HEK293 (cell line): ENCODE measurements around the gene MDFIC.

Experiments
- ATF2 ChIP-seq: fragments of 450-650 bp; formaldehyde crosslinking; IDR thresholded peaks from 2 replicates; pipeline ENCODE4 v1.5.1; 2016; ENCODE audit warnings: missing biosample characterization, missing genetic modification characterization, low read depth
- MEIS1 ChIP-seq: sonication (generic); formaldehyde crosslinking; IDR thresholded peaks from 2 replicates; pipeline ENCODE4 v1.8.1; 2022; ENCODE audit warnings: missing genetic modification reagents, mild to moderate bottlenecking, borderline replicate concordance
- OSR2 ChIP-seq: fragments of 450-650 bp; formaldehyde crosslinking; IDR thresholded peaks from 2 replicates; pipeline ENCODE4 v1.5.1; 2016; ENCODE audit warnings: missing biosample characterization, missing genetic modification characterization
- PRDM6 ChIP-seq: fragments of 450-650 bp; formaldehyde crosslinking; IDR thresholded peaks from 2 replicates; pipeline ENCODE4 v1.5.1; 2017; ENCODE audit warnings: missing biosample characterization, missing genetic modification characterization
- SALL2 ChIP-seq: fragments of 450-650 bp; formaldehyde crosslinking; IDR thresholded peaks from 2 replicates; pipeline ENCODE4 v1.5.0; 2017; ENCODE audit warnings: missing biosample characterization, mild to moderate bottlenecking, missing genetic modification characterization, borderline replicate concordance
- SP2 ChIP-seq: fragments of 450-650 bp; formaldehyde crosslinking; IDR thresholded peaks from 2 replicates; pipeline ENCODE4 v1.5.1; 2016; ENCODE audit warnings: missing biosample characterization, missing genetic modification characterization
- ZBTB48 ChIP-seq: fragments of 450-650 bp; formaldehyde crosslinking; IDR thresholded peaks from 2 replicates; pipeline ENCODE4 v1.5.1; 2016; ENCODE audit warnings: missing biosample characterization, missing genetic modification characterization
- ZBTB7A ChIP-seq: fragments of 450-650 bp; formaldehyde crosslinking; IDR thresholded peaks from 2 replicates; pipeline ENCODE4 v1.5.1; 2016; ENCODE audit warnings: low read depth, missing biosample characterization, missing genetic modification characterization
- ZNF138 ChIP-seq: fragments of 450-650 bp; formaldehyde crosslinking; IDR thresholded peaks from 2 replicates; pipeline ENCODE4 v1.5.1; 2016; ENCODE audit warnings: missing biosample characterization, missing genetic modification characterization, borderline replicate concordance
- ZNF148 ChIP-seq: fragments of 450-650 bp; formaldehyde crosslinking; IDR thresholded peaks from 2 replicates; pipeline ENCODE4 v1.5.0; 2017; ENCODE audit warnings: missing biosample characterization, missing genetic modification characterization, borderline replicate concordance
- ZNF561 ChIP-seq: fragments of 450-650 bp; IDR thresholded peaks from 2 replicates; pipeline ENCODE4 v1.5.1; 2018; ENCODE audit warnings: missing biosample characterization, missing genetic modification characterization, borderline replicate concordance
- TF ChIP-seq, protein P1 (sequence below): fragments of 450-650 bp; formaldehyde crosslinking; IDR thresholded peaks from 2 replicates; pipeline ENCODE4 v1.5.1; 2016; ENCODE audit warnings: missing biosample characterization, missing genetic modification characterization
- TF ChIP-seq, protein P2 (sequence below): fragments of 450-650 bp; formaldehyde crosslinking; IDR thresholded peaks from 2 replicates; pipeline ENCODE4 v1.5.1; 2016; ENCODE audit warnings: missing biosample characterization, missing genetic modification characterization

- TF ChIP-seq, protein P1, sequence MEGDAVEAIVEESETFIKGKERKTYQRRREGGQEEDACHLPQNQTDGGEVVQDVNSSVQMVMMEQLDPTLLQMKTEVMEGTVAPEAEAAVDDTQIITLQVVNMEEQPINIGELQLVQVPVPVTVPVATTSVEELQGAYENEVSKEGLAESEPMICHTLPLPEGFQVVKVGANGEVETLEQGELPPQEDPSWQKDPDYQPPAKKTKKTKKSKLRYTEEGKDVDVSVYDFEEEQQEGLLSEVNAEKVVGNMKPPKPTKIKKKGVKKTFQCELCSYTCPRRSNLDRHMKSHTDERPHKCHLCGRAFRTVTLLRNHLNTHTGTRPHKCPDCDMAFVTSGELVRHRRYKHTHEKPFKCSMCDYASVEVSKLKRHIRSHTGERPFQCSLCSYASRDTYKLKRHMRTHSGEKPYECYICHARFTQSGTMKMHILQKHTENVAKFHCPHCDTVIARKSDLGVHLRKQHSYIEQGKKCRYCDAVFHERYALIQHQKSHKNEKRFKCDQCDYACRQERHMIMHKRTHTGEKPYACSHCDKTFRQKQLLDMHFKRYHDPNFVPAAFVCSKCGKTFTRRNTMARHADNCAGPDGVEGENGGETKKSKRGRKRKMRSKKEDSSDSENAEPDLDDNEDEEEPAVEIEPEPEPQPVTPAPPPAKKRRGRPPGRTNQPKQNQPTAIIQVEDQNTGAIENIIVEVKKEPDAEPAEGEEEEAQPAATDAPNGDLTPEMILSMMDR (tag by site-specific recombination): no peak
- no peak for TF ChIP-seq ATF2 (tag by site-specific recombination)
- no peak for TF ChIP-seq SP2 (tag by site-specific recombination)
- TF ChIP-seq, protein P2, sequence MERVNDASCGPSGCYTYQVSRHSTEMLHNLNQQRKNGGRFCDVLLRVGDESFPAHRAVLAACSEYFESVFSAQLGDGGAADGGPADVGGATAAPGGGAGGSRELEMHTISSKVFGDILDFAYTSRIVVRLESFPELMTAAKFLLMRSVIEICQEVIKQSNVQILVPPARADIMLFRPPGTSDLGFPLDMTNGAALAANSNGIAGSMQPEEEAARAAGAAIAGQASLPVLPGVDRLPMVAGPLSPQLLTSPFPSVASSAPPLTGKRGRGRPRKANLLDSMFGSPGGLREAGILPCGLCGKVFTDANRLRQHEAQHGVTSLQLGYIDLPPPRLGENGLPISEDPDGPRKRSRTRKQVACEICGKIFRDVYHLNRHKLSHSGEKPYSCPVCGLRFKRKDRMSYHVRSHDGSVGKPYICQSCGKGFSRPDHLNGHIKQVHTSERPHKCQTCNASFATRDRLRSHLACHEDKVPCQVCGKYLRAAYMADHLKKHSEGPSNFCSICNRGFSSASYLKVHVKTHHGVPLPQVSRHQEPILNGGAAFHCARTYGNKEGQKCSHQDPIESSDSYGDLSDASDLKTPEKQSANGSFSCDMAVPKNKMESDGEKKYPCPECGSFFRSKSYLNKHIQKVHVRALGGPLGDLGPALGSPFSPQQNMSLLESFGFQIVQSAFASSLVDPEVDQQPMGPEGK (tag by site-specific recombination): no peak
- TF ChIP-seq OSR2: no peak
- no peak for TF ChIP-seq PRDM6 (tag by site-specific recombination)
- TF ChIP-seq ZBTB7A (tag by site-specific recombination): no peak
- no peak for TF ChIP-seq ZNF138 (tag by site-specific recombination)
- TF ChIP-seq MEIS1: no peak
- TF ChIP-seq ZNF148 (tag by site-specific recombination): no peak
- no peak for TF ChIP-seq SALL2
- no peak for TF ChIP-seq ZNF561
- no peak for TF ChIP-seq ZBTB48 (tag by site-specific recombination)
Measured at GRCh38 chr7:115008465-115009114, 86.7 kb downstream of the MDFIC start.
